ENCODE data around the gene VIT.

DNA sequence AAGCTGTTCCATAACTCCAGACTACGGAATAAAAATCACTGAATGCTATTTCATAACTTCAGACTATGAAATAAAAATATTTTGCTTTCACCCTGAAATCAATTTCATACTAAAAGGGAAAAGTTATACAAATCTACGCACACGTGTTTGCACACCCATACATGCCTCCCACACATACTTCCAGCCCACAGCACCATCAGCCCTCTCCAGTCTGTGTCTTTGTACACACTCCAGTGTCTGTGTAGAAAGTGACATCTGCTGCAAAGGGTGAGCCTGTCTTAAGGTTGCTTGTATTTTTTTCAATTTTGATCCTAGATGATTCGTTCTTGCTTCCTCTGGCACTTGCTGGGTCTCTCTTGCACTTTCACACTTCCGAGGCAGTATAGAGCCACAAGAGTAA lies 53.6 kb downstream of the VIT start:
- TF ChIP-seq, protein P1, sequence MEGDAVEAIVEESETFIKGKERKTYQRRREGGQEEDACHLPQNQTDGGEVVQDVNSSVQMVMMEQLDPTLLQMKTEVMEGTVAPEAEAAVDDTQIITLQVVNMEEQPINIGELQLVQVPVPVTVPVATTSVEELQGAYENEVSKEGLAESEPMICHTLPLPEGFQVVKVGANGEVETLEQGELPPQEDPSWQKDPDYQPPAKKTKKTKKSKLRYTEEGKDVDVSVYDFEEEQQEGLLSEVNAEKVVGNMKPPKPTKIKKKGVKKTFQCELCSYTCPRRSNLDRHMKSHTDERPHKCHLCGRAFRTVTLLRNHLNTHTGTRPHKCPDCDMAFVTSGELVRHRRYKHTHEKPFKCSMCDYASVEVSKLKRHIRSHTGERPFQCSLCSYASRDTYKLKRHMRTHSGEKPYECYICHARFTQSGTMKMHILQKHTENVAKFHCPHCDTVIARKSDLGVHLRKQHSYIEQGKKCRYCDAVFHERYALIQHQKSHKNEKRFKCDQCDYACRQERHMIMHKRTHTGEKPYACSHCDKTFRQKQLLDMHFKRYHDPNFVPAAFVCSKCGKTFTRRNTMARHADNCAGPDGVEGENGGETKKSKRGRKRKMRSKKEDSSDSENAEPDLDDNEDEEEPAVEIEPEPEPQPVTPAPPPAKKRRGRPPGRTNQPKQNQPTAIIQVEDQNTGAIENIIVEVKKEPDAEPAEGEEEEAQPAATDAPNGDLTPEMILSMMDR (conservative IDR thresholded peaks at IDR 0.05; ENCODE audit: low read length), result no peak
- no peak for TF ChIP-seq EZH2phosphoT487 (IDR thresholded peaks at IDR 0.05; ENCODE audit: borderline replicate concordance)

All from Loucy (cell line).